ENCODE results near the gene LHX1.

The LHX1 gene

DNA sequence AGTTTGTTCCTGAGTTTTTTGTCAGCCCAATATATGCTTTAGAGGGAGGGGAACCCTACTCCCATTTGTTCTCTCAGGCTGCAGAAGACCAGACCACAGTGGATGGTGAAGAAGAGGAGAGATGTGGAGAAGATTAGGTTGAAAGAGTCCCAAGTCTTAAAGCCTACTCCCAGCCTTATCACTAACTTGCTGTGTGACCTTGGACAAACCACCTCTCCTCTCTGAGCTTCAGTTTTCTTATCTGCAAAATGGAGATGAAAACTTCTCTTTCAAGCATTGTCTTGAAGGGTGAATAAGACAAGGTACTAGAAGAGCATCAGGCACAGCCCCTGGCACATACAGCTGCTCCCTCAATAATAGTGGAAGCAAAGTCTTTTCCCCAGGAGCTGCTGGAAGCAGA, 15.1 kb upstream of the LHX1 start:
- DNase-seq: no peak

DNA sequence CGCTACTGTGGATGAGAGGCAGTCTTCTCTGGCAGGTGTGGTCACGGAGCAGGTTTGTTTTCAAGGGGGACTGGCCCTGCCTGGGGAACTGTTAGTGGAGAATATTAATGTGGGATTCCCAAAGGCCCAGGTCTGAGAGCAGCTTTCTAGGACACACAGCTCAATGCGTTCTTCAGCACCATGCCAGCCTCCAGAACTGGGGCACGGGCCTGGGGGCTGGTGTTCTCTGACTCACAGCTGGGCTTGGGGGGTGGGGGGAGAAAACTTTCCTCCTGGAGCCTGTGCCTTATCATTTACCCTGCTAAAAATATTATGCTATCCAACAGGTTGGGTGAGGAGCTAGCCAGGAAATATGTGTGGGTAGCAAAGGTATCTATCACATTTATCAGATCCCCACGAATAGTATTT, 13.5 kb upstream of the LHX1 start:
- DNase-seq: no peak

DNA sequence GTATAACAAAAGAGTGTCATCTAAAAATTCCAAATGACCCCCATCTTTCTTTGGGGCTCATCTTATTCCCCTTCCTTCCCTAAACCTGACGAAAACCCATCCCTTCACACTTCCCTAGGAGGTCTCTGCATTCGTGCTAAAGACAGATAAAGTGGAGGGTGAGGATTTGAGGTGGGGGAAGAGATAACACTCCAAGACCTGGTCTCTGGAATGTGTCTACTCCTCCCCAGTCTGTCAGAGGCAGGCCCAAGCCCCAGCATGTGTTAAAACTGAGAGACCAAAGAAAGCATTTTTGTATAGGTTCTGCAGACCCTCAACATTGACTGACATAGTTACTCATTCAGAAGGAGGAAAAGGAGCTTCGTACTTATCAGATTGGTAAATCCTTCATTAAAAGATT, 11.0 kb upstream of the LHX1 start:
- DNase-seq: no peak

DNA sequence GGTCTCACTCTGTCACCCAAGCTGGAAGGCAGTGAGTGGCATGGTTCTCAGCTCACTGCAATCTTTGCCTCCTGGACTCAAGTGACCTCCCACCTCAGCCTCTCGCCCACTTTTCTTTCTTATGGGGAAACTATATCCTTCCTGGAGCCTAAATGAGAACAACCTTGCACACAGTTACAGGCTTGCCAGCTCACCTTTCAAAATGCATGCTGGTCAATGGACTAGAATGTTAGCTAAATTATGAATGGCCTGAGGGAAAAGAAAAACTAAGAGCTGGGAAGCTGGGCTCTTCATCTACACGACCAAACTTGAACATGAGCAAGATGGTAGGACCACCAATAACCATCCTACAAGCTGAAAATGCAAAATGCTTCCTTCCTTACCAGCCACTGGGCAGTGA, 10.6 kb upstream of the LHX1 start:
- no peak for DNase-seq

DNA sequence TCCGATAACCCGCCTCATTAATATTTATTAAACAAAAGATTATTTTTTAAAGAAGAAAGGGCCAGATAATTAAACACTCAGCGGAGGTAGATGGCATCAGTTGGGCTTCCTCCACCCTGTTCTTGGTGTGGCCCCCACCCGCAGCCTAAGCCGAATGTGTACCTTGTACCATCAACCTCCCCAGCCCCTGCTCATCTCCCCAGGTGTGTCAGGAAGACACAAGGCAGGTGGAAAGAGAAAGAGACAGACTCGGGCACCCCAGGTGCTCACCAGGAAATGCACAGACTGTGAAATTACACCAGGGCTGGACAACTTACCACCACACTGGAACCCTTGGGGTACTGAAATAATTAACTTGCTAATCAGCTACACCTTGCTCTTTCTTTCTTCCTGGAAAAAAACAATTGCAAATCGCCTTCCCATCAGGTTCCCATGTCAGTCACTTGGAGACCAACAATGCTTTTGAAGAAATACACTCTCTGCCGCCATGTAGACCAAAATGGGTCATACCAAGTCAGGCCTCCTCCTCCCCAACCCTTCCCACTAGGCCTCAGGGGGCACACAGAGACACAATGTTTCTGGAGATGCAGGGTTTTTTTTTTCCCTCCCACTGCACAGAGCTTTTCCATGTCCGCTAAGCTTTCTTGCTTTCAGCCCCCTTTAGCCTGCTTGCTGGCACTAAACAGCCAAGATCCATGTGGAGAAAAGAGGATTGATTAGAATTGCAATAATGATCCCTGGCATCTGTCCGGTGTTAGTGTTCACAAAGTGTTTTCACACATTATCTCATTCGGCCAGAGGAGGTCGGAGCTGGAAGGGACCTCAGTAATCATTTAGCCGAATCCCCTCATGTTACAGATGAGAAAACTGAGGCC, 8.6 kb upstream of the LHX1 start:
- no peak for DNase-seq

DNA sequence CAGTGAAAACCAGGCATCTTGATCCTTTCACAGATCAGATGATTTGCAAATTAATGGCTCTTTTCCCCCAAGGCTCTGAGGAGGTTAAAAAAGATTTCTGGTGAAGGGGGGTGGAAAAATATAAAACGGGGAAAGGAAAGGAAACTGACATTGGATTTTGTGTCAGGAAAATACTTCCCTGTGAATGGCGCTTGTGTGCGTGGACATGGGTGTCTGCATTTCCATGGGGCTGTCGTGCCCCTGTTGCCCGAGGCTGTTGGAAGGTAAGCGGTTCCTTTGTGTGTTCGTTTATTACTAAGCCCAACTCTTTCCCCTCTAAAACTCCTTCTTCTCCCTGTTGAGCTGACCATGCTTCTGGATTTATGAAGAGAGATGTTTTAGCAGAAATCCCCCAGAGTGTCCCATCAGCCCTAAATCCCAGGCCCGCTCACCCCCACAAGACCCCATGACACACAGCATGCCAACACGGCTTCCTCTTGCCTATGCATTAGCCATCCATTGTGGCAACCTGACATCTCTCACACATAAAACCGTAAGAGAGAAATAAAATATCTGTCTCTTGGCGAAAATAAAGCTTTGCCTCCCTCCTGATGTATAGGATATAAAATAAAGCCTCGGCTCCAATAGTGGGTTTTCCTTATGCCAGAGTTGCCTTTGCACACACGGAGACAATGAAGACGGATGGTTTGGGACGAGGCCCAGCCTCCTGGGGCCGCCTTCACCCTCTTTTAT, 7.3 kb upstream of the LHX1 start:
- no peak for DNase-seq

DNA sequence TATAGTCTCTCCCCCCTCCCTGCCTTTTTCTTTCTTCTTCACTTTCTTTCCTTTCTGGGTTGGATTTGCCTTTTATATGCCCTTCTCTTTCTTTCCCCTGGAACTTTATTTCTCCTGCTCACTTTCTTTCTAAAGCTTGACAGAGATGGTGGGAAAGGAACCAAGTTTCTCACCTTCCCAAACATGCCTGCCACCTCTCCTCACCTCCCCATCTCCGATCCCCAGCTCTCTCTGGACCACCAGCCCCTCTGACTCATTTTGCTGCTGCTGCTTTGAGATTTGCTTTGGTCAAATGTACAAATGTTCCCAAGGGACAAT, 6.7 kb upstream of the LHX1 start:
- no peak for DNase-seq

DNA sequence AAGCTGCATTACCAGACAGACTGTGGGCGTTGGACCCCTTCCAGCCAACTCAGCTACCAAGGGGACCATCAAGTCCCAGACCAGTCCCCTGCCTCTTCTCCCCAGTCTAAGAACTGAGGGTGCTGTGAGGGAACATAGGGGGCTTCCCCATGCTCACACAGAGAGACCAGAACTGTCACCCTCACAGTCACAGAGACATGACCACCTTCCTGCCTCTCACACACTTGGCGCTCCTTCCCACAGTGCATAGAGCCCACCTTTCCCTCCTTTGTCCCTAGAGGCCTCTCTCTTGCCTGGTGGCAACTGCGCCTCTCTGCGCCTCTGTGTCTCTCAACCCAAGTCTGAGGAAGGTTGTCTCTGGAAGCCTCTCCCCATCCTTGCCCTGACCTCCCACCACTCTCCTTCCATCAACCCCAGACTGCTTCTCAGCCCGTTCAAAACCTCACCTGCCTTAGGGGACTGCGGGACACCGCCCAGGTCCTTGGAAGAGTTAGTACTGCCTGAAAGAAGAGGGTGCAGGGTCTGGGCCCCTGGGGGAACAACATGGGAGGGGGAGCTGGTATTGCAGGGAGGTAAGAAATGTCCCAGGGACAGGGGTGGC, 6.1 kb upstream of the LHX1 start:
- no peak for DNase-seq

DNA sequence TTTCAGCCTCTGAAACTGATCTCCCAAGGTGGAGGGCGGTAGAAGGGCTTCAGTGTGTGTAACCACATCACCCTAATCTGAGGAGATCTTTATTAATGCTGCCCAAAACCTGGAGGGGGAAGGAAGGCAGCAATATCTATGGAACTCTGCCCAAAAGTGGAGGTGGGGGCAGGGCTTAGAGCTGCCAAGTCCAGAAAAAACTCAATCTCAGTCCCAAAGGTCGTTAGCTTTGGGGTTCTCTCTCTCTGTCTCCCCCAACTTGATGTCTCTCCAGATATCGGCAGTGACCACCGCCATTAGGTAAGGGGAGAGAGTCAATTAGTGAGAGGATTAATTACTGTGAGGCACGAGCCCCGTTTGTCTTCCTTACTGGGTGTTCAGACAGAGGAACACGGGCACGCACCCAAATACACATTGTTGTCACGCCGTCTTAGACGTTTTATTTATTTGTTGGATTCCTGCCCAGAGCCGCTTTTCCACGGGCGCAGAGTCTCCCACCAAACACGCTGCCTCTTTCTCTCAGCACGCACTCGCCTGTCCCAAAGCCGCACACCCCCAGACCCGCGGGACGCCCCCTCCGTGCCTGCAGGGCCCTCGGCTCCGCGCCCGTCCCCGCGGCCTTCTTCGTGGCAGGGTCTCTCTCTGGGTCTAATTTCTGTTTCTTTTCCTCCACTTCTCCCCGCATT, 5.4 kb upstream of the LHX1 start:
- no peak for DNase-seq

DNA sequence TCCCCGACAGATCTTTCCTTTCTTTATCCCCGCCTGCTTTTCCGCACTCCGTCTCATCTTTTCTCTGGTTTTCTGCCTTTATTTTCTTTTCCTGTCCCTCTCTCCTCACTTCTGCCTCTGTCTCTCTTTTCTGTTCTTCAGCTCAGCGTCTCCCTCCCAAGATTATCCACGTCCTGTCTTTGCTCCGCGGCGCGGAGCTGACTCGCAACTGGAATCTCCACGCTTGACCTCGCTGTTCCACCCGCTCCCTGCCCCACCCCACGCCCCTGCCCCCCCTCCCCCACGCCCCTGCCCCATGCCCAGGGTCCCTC, 4.9 kb upstream of the LHX1 start:
- DNase-seq: no peak

DNA sequence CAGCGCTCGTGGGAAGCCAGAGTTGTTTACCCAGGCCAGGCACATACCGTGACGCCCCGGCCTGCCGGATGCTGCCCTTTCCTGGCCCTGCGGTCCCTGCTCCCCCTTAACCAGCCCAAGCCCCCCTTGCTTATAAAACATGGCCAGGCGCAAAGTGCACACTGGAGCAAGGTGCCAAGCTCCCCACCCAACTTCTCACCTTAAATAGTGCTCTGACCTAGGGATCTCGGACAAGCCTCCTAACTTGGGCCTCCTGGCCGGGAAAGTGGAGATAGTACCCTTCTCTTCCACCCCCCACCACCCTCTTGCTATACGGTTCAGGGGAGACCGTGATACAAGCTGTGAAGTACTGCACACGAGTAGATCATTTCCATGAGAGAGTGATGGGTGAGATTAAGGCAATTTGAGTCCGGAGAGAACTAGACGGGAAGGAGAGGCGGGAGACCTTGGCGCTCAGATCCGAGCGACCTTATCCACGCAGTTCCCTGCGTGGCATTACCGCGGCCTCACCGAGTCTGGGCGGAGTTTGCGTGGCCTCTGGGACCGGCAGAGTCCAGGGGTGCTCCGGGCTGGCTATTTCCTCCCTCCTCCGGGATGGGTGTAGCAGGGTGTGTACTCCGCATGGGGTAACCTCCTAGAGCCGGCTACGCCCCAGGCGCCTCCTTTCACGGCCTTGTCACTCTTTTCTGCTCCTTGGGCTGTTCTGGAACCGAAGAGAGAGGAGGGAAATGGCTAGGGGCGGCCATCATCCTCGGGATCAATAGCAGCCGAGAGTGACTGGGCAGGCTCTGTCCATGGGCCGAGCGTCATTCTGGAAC, 4.4 kb upstream of the LHX1 start:
- DNase-seq: no peak

DNA sequence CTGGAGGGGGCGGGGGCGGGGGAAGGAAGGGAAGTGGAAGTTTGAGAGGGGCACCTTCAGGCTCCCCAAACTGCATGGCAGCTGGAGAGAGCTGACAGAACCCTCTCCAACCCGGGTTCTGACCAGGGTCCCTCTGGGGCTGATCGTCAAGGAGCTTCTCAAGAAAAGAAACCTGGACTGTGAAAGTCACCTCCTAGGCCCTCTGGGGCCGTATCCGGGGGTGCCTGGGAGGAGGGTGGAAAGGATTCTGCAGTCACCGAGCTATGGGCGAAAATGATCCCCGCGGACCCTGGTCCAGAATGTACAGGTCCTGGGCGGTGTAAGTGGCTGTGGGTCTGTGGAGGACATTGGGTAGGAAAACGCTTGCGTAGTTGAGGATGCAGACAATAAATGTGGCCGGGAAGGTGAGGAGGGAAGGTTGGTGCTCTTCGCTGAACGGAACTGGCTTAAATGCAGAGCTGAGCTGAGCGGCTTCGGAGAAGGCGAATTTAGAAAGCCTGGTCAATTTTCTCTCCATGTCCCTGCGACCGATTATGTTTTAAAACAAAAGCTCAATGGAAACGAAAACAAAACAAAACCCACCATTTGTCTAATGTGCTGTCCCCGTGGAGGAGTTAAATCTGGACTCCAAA, 3.6 kb upstream of the LHX1 start:
- DNase-seq: no peak

DNA sequence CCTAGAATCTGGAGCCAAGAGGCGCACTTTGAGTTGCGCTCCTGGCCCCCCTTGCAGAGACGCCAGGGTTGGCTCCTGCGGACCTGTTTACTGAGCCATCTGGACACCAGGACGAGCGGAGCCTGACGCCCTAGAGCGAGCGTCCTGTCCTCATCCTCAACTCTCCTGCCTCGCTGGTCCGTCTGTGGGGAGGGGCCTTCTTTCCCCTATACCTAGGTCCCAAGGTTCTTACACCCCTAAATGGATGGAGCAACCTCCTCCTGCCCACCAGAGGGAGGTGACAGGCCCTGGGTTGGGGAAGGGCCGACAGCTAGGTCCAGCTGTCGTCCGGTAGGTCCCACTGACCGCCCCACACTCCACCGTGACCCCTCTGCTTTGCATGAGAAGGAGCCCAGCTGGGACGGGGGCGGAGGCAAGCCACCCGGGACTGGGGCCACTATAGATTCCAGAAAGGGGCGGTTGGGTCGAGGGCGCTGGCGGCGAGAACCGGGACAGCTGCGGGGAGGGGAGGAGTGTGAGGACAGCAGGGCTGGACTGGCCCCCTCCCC, 3.1 kb upstream of the LHX1 start:
- no peak for DNase-seq

DNA sequence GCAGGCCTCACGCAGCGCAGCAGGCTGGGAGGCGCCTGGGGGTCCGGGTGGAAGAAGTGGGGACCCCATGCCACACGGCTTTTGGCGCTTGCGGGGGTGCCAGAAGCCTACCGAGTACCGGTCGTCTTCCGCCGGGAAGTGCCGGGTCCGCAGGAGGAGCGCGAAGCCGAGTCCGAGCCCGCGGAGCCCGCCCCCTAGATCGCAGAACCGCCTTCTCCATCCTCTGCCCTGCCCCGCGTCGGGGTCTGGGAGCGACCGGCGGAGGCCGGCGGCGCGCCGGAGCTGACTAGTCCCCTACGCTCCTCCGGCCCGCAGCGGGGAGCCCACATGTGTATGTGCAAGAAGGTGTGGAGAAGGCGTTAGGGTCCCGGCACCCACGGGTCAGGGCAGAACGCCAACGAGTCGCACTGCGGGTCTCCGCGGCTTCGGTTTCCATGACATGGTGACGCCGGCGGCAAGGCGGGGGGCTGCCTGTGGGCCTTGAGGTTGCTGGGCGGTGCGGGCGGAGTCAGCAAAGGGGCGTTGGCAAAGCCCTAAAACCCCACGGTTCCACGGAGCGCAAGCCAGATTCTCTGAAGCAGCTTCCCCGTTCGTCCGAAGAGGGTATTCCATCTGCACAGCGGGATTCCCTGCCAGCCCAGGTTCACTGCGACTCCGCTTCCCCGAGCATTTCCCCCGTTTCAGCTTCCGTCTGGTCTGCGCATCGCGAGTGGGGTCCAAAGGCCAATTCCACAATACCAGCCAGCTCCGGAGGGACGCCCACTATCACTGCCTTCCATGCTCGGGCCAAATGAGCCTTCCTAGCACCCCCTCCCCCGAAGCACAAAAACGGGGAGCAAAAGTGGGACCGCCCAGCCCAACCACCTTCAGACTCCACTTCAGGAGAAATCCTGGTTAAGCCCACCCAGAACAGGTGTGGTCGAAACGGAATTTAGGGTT, 2.3 kb upstream of the LHX1 start:
- peak in 1 of 5 experiments; percentile 30 for DNase-seq

DNA sequence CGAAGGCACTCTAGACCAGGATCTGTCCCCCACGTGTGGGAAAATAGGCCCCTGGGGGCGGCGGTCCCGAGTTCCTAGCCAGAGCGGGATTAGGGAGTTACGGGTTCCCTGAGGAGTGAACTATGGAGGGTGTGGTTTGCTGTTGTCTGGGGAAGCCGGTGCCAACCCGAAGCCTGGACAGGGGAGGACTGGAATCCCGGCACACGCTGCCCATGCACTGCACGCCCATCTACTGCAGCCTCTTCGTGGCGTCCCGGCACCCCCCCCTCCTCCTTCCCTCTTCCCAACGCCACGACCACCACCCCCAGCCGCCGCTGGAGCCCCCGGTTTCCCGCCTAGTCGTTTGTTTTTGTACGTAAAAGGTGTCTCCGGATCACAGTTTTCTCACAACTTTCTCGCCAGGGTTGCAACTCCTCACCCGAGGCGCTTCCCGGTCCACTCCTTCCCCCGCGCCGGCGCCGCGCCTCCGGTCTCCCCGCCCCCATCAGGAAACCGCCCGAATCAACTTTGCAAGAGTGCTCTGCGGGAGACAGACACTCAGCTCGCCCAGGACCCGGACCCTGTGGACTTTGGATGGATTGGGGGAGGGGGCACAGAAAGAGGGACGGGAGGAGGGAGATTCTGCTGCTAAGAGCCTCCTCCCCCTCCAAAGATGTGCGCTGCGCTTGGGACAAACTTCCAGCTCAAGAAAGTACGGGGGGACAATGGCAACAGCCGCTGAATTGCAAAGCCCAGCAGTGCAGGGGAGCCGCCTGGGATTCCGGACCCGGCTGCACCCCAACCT, 1.4 kb upstream of the LHX1 start:
- no peak for DNase-seq

DNA sequence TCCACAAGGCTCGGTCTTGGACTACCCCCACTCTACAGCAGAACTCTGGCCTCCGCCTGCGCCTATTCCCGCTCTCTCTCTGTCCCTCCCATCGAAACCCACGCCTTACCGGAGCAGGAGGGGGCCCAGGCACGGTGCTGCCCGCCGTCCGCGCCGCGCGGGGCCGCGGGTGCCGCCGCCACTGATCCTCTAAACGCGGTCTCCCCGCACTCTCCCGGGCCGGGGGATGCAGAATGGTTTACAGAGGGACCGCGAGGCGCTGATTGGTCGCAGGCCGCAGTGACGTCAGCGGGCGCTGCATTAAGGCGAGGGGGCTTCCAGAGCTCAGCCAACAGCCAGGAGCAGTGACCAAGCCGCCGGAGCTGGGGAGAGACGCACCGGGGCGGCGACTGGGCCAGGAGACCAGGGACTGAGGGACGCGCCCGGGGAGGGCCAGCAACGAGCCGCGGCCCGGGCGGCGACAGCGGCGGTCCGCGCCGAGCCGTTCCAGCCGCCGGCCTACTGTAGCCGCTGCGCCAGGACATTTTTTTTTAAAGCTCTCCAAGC, 747 bp upstream of the LHX1 start:
- DNase-seq: no peak

DNA sequence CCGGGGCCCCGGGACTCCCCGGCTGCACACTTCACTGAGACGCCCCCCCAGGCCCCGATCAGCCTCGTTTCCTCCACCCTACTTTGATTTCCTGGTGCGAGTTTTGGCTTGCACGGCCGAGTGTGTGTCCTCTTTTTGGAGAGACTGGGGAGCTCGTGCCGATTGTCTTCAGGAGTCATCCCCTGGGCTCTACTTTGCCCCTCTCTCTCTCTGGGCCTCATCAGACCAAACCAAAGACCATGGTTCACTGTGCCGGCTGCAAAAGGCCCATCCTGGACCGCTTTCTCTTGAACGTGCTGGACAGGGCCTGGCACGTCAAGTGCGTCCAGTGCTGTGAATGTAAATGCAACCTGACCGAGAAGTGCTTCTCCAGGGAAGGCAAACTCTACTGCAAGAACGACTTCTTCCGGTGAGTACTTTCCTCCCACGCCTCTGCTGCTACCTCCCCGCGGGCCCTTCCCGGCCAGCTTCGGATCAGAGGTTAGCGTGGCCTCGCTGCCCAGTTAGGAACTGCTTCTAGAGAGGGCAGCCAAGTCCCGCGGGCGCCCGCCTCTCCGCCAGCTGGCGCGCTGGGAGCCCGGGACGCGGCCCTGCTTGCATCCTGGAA, 787 bp downstream of the LHX1 start:
- DNase-seq: no peak

DNA sequence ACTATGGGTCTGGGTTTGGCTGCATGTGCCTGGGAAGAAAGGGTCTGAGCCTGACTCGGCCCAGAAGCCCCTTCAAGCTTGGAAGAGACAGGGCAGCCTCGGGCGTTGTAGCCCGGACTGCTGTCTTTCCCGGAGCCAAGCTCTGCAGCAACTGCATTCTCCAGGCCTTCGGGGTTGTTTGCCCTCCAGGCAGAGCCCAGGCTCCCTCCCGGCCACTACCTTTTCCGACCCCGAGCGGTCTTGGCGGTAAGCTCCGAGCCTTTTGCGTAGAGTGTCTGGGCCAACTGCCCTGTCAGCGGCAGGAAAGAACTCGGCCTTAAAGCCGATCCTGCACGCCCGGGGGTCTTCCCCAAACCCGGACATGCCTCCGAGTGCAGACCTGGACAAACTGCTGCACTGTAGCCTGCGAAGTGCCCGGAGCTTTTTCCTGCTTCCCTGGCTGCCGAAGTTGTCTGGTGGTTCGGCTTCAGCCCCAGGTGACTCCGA, 1.3 kb downstream of the LHX1 start:
- DNase-seq: no peak

Data from T-helper 2 cell (primary cell).